Activated CD8-positive, alpha-beta memory T cell treated with anti-CD3 and anti-CD28 coated beads, Interleukin-2, amount 10 ng/mL, durations not matched to agents 7 days and 5 days (primary cell): ENCODE results near the gene NUDT7. TPM values are rescaled to one million over a fixed set of nuclear protein-coding genes. Genes with fewer than 3 reads are reported as not detected.

Experiments used
- ATAC-seq: fragments of 150-1000 bp; cut with Tn5 transposase; one replicate; pipeline ENCODE4 v1.10.0; 2021; ENCODE audit warnings: moderate library complexity
- CTCF ChIA-PET: fragments of 350-600 bp; sonication (Branson Sonifier 250); formaldehyde crosslinking; loops from one replicate; lab custom pipeline; 2021; ENCODE audit warnings: antibody characterized with exemption; lab: Charles Lee
- DNase-seq: peaks from one replicate; pipeline ENCODE4 v3.0.0-alpha.2; 2020
- H3K27ac Mint-ChIP-seq: one replicate; pipeline ENCODE4 v1.8.0; 2021; ENCODE audit warnings: mild to moderate bottlenecking, mixed read lengths
- H3K27me3 Mint-ChIP-seq: one replicate; pipeline ENCODE4 v1.8.0; 2021; ENCODE audit warnings: mixed read lengths
- H3K36me3 Mint-ChIP-seq: one replicate; pipeline ENCODE4 v1.8.0; 2021; ENCODE audit warnings: mild to moderate bottlenecking, mixed read lengths
- H3K4me1 Mint-ChIP-seq: one replicate; pipeline ENCODE4 v1.8.0; 2021; ENCODE audit warnings: mixed read lengths
- H3K4me3 Mint-ChIP-seq: one replicate; pipeline ENCODE4 v1.8.0; 2021; ENCODE audit warnings: mild to moderate bottlenecking, moderate library complexity, mixed read lengths
- H3K9me3 Mint-ChIP-seq: one replicate; pipeline ENCODE4 v1.8.0; 2022; ENCODE audit warnings: low read depth, mixed read lengths
- total RNA-seq, 2 experiments: library from RNA; stranded (reverse); gene quantifications; one replicate each; pipeline ENCODE4 v1.2.3, GENCODE V29; 2021

The NUDT7 gene
- total RNA-seq, 2 experiments from 2014 or later = 2.7 to 3.9 TPM

DNA sequence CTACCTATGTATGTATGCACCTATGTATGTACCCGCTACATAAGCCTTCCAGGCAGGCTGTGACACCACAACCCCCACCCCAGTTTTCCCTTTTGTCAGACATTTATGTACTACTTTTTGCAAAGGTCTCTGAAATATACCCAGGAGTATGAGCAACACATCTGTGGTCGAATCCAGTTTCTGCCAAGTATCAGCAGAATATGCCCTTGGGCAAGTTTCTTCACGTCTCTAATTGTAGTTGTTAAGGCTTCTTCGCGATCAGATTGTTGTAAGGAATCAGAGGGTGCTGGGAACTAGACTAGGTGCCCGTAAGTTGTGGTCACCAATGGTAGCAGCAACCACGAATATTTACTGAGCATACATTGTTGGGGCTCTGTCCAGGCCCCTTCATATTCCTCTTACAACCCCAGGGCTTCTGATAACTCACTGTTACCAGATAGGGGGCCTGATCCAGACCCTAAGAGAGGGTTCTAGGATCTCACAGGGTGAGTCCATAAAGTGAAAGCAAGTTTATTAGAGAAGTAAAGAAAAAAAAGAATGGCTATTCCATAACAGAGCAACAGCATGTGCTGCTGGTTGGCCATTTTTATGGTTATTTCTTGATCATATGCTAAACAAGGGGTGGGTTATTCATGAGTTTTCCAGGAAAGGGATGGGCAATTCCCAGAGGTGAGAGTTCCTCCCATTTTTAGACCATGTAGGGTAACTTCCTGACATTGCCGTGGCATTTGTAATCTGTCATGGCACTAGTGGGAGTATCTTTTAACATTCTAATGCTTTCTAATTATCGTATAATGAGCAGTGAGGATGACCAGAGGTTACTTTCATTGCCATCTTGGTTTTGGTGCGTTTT lies 16.6 kb downstream of the NUDT7 start:
- peaks cover 3% of the 10 kb centered on the region for H3K9me3 Mint-ChIP-seq
- H3K4me3 Mint-ChIP-seq = no peak overlapping the region
- DNase-seq = no peak
- H3K36me3 Mint-ChIP-seq = peaks cover 1% of the 10 kb centered on the region
- no peak overlapping the region for H3K27ac Mint-ChIP-seq
- no peak for ATAC-seq
- H3K27me3 Mint-ChIP-seq = peaks cover 2% of the 10 kb centered on the region
- peaks cover 8% of the 10 kb centered on the region for H3K4me1 Mint-ChIP-seq
- CTCF ChIA-PET = no interaction called here

DNA sequence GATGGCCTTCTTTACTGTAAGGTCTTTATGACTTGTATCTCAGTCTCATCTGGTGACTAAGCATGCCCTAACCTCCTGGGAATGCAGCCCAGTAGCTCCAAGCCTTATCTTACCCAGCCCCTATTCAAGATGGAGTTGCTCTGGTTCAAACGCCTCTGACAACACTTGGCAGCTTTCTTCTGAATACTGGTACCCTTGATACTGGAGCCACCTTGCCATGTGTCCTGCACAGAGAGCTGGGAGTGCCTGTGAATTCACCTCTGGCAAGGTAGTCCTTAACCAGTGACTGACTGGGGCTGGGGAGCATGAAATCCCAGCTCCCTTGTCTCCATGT lies 17.2 kb downstream of the NUDT7 start:
- H3K27me3 Mint-ChIP-seq = peaks cover 2% of the 10 kb centered on the region
- DNase-seq (no peak), ATAC-seq (no peak)
- CTCF ChIA-PET = no interaction called here
- H3K27ac Mint-ChIP-seq = no peak overlapping the region
- peaks cover 8% of the 10 kb centered on the region for H3K4me1 Mint-ChIP-seq
- H3K9me3 Mint-ChIP-seq = peaks cover 2% of the 10 kb centered on the region
- H3K4me3 Mint-ChIP-seq = no peak overlapping the region
- H3K36me3 Mint-ChIP-seq = peaks cover 1% of the 10 kb centered on the region

DNA sequence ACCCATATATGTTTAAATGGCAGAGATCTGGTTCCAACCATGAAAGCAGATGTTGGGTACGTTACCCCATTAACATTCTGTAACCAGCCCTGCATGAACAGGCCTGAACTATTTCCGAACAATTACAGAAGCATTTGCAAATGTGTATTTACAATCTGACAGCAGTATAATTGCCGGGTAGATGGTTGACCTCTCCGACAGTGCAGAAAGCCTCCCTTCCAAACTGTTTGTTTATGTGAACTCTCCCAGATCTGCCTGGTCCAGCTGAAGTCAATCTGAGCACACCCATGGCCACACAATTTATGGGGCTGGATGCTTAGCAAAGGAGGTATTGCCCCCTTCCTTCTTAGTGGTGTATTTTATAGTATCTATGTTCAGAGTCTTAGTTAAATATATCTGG lies 21.8 kb downstream of the NUDT7 start:
- no peak overlapping the region for H3K27ac Mint-ChIP-seq
- DNase-seq (no peak), ATAC-seq (no peak)
- no peaks in the 10 kb centered on the region for H3K9me3 Mint-ChIP-seq
- H3K27me3 Mint-ChIP-seq = peaks cover 3% of the 10 kb centered on the region
- no peaks in the 10 kb centered on the region for H3K4me1 Mint-ChIP-seq
- no peaks in the 10 kb centered on the region for H3K36me3 Mint-ChIP-seq
- CTCF ChIA-PET = no interaction called here
- H3K4me3 Mint-ChIP-seq = no peak overlapping the region

DNA sequence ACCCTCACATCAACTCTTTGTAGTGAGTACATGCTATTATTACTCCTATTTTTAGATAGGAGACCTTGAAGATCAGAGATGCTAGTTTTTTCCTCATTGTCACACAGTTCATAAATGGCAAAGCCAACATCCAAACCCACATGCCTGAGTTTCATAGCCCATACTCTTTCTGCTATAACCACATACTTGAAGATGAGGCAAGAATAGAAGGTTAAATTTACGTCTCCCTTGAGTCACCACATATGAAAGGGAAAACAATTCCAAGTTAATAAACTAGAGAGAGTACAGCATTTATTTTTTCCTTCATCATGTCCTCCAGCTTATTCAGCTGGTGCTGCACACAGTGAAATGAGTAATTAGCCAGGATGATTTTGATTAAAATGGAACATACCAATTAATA lies 23.7 kb downstream of the NUDT7 start:
- H3K27me3 Mint-ChIP-seq = peaks cover 10% of the 10 kb centered on the region
- no peaks in the 10 kb centered on the region for H3K36me3 Mint-ChIP-seq
- no peak overlapping the region for H3K4me3 Mint-ChIP-seq
- ATAC-seq (no peak), DNase-seq (no peak)
- no peaks in the 10 kb centered on the region for H3K4me1 Mint-ChIP-seq
- no peak overlapping the region for H3K27ac Mint-ChIP-seq
- CTCF ChIA-PET = no interaction called here
- H3K9me3 Mint-ChIP-seq = no peaks in the 10 kb centered on the region

DNA sequence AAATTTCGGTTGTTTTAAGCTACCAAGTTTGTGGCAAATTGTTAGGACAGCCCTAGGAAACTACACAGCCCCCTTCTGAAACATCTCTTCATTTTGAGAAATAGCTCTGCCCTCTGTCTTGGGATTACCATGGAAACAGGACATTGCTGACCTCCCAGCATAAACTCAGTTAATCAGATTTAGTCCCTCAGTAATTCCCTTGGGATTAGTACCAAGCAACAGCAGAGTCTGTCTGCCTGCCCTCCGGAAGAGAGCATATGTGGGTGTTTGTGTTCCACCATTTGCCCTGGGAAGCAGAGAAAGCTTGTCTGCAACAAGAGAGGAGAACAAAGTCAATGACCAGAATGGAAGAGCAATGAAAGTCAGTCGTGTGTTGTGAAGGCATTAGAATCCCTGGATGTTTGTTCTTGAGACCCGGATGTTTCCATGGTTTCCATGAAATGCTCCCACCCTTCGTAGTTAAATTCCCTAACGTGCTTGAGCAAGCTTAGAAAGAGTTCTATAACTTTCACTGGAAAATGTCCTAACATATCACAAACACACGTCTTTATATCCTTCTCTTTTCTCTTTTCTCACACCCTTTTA lies 26.2 kb downstream of the NUDT7 start:
- H3K27ac Mint-ChIP-seq = no peak overlapping the region
- CTCF ChIA-PET = interaction anchor here (1.3 kb wide), 1 partner anchor 10 kb away, joined by 3 read pairs; no protein-coding TSS in a partner anchor
- H3K4me1 Mint-ChIP-seq = no peaks in the 10 kb centered on the region
- no peak for DNase-seq
- no peaks in the 10 kb centered on the region for H3K9me3 Mint-ChIP-seq
- H3K36me3 Mint-ChIP-seq = no peaks in the 10 kb centered on the region
- H3K4me3 Mint-ChIP-seq = no peak overlapping the region
- ATAC-seq = no peak
- H3K27me3 Mint-ChIP-seq = peaks cover 19% of the 10 kb centered on the region

DNA sequence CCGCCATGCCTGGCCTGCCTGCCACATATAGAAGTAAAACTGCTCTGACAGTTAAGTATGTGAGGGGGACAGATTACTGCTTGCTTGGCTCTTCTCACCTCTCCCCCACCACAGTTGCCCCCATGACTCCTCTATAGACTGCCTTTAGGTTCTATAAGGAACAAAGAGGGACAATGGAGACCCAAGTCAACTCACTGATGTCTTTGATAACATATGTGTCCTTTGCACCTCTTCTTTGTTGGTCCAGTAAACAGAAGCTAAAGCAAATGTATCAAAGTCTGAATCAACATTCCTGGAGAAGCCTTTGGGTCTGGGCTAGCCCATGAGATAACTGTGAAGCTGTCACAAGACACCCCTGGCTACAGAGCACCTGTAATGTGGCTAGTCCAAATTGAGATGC lies 27.1 kb downstream of the NUDT7 start:
- ATAC-seq = no peak
- H3K4me3 Mint-ChIP-seq = no peak overlapping the region
- no peaks in the 10 kb centered on the region for H3K4me1 Mint-ChIP-seq
- no peaks in the 10 kb centered on the region for H3K9me3 Mint-ChIP-seq
- CTCF ChIA-PET = interaction anchor here (1.3 kb wide), 1 partner anchor 9 kb away, joined by 3 read pairs; no protein-coding TSS in a partner anchor
- no peak overlapping the region for H3K27ac Mint-ChIP-seq
- DNase-seq = no peak
- H3K36me3 Mint-ChIP-seq = no peaks in the 10 kb centered on the region
- H3K27me3 Mint-ChIP-seq = peaks cover 21% of the 10 kb centered on the region

DNA sequence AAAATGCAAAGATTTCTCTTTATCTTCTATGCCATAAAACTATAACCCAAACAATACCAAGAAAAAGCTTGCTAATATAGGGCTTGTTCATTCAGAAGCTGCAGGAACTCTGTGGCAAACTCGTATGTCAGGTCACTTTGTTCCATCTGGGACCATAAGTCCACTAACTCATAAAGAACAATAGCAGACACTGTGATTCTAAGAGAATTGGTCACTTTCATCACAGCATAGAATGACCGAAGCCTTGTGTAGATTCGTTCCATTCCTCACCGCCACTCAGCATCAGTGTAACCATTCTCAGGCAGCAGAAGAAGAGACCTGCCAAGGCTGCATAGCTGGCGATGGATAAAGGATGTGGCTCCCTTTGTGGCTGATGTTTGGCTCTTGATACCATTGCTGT lies 35.7 kb downstream of the NUDT7 start:
- no peak overlapping the region for H3K4me3 Mint-ChIP-seq
- H3K27me3 Mint-ChIP-seq = peaks cover 4% of the 10 kb centered on the region
- no peaks in the 10 kb centered on the region for H3K4me1 Mint-ChIP-seq
- CTCF ChIA-PET = interaction anchor here (0.7 to 1.0 kb wide), 2 partner anchors 9 to 106 kb away, joined by 3 read pairs; no protein-coding TSS in a partner anchor
- no peak for DNase-seq
- ATAC-seq = no peak
- H3K27ac Mint-ChIP-seq = no peak overlapping the region
- no peaks in the 10 kb centered on the region for H3K9me3 Mint-ChIP-seq
- no peaks in the 10 kb centered on the region for H3K36me3 Mint-ChIP-seq

DNA sequence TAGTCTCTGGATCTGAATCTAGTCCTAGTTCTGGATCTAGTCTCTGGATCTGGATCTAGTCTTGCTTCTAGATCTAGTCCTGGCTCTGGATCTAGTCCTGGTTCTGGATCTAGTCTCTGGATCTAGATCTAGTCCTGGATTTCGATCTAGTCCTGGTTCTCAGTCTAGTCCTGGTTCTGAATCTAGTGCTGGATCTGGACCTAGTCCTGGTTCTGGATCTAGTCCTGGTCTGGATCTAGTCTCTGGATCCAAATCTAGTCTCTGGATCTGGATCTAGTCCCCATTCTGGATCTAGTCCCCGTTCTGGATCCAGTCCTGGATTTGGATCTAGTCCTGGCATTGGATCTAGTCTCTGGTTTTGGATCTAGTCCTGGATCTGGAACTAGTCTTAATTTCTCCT lies 36.2 kb downstream of the NUDT7 start:
- CTCF ChIA-PET = interaction anchor here (1.0 kb wide), 1 partner anchor 10 kb away, joined by 3 read pairs; no protein-coding TSS in a partner anchor
- no peak for ATAC-seq
- no peaks in the 10 kb centered on the region for H3K9me3 Mint-ChIP-seq
- no peak for DNase-seq
- H3K27me3 Mint-ChIP-seq = peaks cover 2% of the 10 kb centered on the region
- H3K27ac Mint-ChIP-seq = no peak overlapping the region
- H3K36me3 Mint-ChIP-seq = no peaks in the 10 kb centered on the region
- H3K4me1 Mint-ChIP-seq = no peaks in the 10 kb centered on the region
- H3K4me3 Mint-ChIP-seq = no peak overlapping the region

DNA sequence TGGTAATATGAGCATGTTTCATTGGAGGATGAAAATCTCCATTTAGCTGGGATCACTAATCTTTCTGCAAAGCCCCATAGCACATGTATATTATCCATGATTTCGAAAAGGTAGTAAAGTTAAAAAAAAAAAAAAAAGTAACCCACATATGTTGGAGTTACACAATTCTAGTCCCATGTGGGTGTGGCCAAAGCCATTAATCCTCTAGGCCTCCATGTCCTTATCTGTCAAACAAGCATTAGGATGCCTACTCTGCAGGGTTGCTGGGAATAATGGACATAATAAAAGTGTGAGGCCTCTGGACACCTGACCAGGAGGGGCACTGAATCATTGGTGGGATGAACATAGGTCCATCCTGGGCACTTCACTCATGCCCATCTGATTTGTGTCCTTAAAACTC lies 36.9 kb downstream of the NUDT7 start:
- CTCF ChIA-PET = no interaction called here
- DNase-seq = no peak
- no peaks in the 10 kb centered on the region for H3K27me3 Mint-ChIP-seq
- H3K9me3 Mint-ChIP-seq = no peaks in the 10 kb centered on the region
- H3K4me1 Mint-ChIP-seq = no peaks in the 10 kb centered on the region
- ATAC-seq = no peak
- no peak overlapping the region for H3K27ac Mint-ChIP-seq
- H3K36me3 Mint-ChIP-seq = no peaks in the 10 kb centered on the region
- no peak overlapping the region for H3K4me3 Mint-ChIP-seq

DNA sequence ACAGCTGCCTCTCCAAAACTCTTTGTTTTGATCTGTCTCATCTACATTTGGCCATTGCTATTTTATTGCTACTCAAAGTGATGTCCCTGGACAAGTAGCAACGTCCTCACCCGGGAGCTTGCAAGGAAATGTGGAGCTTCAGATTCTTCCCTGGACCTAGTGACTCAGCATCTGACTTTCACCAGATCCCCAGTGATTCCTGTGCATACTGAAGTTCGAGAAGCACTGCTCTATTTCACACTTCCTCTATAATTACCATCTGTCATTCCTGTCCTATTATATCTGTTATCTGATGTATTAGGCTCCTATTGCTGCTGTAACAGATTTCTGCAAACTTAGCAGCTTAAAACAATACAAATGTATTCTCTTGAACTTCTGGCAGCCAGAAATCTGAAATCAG lies 37.5 kb downstream of the NUDT7 start:
- H3K4me1 Mint-ChIP-seq = no peaks in the 10 kb centered on the region
- no peak overlapping the region for H3K27ac Mint-ChIP-seq
- CTCF ChIA-PET = no interaction called here
- H3K36me3 Mint-ChIP-seq = no peaks in the 10 kb centered on the region
- no peaks in the 10 kb centered on the region for H3K9me3 Mint-ChIP-seq
- ATAC-seq = no peak
- H3K27me3 Mint-ChIP-seq = no peaks in the 10 kb centered on the region
- H3K4me3 Mint-ChIP-seq = no peak overlapping the region
- no peak for DNase-seq

DNA sequence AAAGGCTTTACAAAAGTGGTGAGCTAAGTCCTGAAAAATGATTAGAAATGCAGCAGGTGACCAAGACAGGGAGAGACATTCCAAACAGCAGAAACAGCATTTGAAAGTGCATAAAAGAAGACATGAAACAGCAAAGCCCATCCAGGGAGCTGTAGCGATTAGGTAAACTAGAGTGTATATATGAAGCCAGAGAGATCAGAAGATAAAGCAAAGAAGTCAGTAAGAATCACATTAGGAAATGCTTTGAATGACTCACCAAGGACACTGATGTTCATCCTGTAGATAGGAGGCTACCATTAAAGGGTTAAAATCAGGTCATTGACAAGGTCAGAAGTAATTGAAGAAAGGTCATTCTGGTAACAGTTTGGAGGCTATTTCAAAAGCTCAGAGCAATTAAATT lies 38.5 kb downstream of the NUDT7 start:
- Mint-ChIP-seq H3K4me3 (no peak overlapping the region), H3K9me3 (no peaks in the 10 kb centered on the region), H3K27me3 (no peaks in the 10 kb centered on the region), H3K4me1 (no peaks in the 10 kb centered on the region), H3K36me3 (no peaks in the 10 kb centered on the region), H3K27ac (no peak overlapping the region)
- ATAC-seq = no peak
- CTCF ChIA-PET = no interaction called here
- no peak for DNase-seq

DNA sequence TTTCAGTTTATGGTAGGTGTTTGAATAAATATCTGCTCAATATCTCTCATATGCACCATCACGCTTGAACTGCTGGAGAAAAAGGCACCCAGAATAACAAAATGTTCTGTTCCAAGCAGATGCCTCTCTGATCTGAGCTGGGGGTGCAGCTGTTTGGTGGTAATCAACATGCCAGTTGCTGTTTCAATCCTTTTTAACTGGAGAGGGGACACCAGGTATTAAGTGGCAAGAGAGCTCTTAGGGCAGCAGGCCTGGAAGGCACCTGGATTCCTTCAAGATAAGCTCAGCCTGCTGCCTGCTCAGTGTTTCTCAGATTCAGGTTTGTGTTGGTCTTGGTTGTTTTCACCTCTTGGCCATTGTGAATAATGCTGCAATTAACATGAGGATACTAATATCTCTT lies 38.9 kb downstream of the NUDT7 start:
- CTCF ChIA-PET = no interaction called here
- H3K27me3 Mint-ChIP-seq = no peaks in the 10 kb centered on the region
- H3K36me3 Mint-ChIP-seq = no peaks in the 10 kb centered on the region

DNA sequence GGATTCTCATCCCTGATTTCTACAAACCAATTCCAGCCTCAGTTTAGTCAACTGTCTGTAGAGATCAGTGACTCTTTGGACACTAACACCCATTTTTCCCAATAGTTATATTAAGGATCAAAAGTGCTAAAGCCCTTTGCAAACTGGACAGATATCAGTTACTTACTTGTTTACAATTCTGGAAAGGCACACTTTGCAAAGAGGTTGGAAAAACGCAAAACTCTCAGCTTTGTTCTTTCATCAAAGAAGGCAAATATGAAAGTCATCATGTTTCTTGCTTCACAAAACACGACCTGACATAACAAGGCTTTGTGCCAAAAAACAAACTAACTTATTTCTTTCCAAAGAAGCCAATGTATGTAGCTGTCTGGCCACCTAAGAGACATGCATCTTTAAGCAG lies 39.9 kb downstream of the NUDT7 start:
- Mint-ChIP-seq H3K27me3 (peaks cover 7% of the 10 kb centered on the region), H3K4me3 (no peak overlapping the region), H3K4me1 (no peaks in the 10 kb centered on the region), H3K9me3 (no peaks in the 10 kb centered on the region), H3K36me3 (no peaks in the 10 kb centered on the region), H3K27ac (no peak overlapping the region)
- CTCF ChIA-PET = interaction anchor here (1.1 kb wide), 1 partner anchor 47 kb away, joined by 3 read pairs; no protein-coding TSS in a partner anchor
- no peak for DNase-seq
- ATAC-seq = no peak

More for the DNA sequence above, 38.9 kb downstream of the NUDT7 start:
- no peaks in the 10 kb centered on the region for H3K9me3 Mint-ChIP-seq
- H3K4me1 Mint-ChIP-seq = no peaks in the 10 kb centered on the region
- no peak overlapping the region for H3K27ac Mint-ChIP-seq
- DNase-seq (no peak), ATAC-seq (no peak)
- H3K4me3 Mint-ChIP-seq = no peak overlapping the region

DNA sequence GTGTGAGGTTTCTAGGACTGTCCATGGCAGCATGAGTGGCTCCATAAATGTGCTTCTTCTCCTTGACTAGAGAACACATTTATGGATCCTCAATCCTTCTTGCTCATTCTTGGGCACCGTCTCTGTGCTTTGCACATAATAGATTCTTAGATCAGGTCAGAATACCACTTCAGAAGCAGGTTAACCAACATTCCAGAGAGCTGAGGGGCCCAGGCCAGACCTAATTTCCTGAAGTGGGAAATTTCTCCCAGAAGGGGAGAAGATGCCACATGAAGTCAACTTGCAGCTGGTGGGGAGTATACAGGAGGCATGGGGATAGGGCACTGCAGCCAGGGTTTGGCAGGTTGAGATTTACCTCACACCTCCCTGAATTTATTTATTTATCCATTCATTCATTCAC lies 41.7 kb downstream of the NUDT7 start:
- Mint-ChIP-seq H3K36me3 (no peaks in the 10 kb centered on the region), H3K27ac (no peak overlapping the region), H3K9me3 (no peaks in the 10 kb centered on the region), H3K27me3 (peaks cover 12% of the 10 kb centered on the region), H3K4me1 (no peaks in the 10 kb centered on the region), H3K4me3 (no peak overlapping the region)
- ATAC-seq (no peak), DNase-seq (no peak)
- CTCF ChIA-PET = no interaction called here
